Suppressor macrophage (primary cell): ENCODE data around the gene SVOPL.
"Not testable (repeated sequence)": the region's sequence is repeated elsewhere in the genome, so short reads cannot be mapped to it uniquely, and the experiment has no call there.

ENCODE experiments used
- DNase-seq, 4 experiments: peaks; one replicate each; pipeline ENCODE4 v3.0.0-alpha.2; 2020 to 2022
- total RNA-seq, 17 experiments: gene quantifications; one replicate each; lab custom pipeline; 2026; ENCODE audit warnings: mixed read lengths in 6 of 17, inconsistent platforms in 3 of 17; lab: John Stamatoyannopoulos, UW

SVOPL gene, protein sequence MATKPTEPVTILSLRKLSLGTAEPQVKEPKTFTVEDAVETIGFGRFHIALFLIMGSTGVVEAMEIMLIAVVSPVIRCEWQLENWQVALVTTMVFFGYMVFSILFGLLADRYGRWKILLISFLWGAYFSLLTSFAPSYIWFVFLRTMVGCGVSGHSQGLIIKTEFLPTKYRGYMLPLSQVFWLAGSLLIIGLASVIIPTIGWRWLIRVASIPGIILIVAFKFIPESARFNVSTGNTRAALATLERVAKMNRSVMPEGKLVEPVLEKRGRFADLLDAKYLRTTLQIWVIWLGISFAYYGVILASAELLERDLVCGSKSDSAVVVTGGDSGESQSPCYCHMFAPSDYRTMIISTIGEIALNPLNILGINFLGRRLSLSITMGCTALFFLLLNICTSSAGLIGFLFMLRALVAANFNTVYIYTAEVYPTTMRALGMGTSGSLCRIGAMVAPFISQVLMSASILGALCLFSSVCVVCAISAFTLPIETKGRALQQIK
- 0 to 2.9 (median 0) reads per million in 17 experiments for total RNA-seq

GRCh38 chr7:138700857-138701536 lies at the start of gene SVOPL:
Gene SVOPL (minus strand): TSS chr7:138701362. CDS start chr7:138679045, 22,317 bp downstream.
- no peak for DNase-seq

DNA sequence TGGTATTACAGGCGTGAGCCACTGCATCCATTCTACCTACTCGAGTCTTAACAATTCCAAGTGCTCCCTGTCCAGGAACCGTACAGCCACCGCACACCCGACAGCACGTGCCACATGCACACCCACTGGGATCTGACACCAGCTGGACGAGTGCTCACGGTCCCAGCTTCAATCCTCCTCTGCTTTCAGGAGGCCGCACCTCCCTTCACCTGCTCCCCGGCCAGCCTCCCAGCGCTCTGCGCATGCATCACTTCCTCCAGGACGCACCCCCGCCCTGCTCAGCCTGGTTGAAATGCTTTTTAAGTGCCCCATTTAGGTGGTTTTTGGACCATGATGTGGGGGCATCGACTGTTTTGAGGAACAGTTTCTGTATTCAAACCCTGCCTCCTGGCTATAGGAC lies 49.3 kb upstream of the SVOPL start:
- no peak for DNase-seq

- DNase-seq: no peak
Measured at GRCh38 chr7:138749960-138750359, 48.8 kb upstream of the SVOPL start.

DNA sequence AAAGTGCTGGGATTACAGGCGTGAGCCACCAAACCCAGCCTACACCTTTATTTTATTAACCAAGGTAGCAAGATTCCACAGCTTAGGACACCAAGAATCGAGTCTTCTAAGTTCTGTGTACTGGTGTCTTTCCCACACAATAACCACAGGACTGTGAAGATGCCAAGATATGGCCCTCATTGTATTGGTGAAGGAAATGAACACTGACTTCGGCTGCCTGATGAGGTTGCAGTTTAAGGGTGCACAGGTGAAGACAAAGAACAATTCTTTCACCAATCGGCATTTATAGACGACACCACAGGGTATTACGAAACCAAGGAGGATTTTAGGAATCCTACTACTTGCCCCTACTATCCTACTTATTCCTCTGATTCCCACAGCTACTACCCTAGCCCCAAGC lies 47.5 kb upstream of the SVOPL start:
- no peak for DNase-seq

GRCh38 chr7:138746073-138746472 lies 44.9 kb upstream of the SVOPL start:
- no peak for DNase-seq

DNA sequence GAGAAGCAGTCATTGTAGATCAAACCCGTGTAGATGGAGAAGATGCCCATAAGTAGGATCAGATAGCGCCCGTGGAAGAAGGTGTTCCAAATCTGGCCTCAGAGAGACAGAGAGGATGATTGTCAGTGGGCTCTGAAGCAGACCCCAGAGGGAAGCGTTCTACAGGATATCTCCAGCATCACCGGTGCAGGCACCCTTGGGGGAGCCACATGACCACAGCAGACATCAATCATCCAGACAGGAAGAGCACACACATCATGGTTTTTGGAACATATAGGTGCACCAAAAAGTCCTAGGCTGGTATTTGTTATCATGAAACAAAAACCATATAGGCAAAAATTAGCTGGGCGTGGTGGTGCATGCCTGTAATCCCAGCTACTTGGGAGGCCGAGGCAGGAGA lies 44.0 kb upstream of the SVOPL start:
- DNase-seq: no peak

DNA sequence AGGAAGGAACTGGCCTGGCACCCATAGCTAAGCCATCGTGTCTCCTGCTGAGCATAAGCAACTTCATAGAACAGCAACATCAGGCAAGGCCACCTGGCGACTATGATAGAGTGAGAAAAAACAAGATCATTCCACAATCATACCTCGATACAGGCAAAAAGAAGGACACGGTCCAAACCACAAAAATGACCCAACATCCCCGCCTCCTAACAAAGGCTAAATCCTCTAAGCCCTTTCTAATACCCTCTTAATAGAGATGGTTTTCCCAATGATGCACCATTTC lies 40.2 kb upstream of the SVOPL start:
- DNase-seq: no peak

DNA sequence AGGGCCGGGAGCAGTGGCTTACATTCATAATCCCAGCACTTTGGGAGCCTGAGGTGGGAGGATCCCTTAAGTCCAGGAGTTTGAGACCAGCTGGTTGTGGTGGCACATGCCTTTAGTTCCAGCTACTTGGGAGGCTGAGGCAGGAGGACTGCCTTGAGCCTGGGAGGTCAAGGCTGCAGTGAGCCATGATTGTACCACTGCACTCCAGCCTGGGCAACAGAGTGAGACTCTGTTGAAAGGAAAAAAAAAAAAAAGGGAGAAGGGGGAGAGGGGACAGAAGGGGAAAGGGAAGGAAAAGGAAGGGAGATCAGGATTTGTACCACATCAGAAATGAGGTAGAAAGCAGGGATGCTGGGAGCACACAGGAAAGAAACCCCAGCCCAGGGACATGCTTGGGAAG lies 38.7 kb upstream of the SVOPL start:
- no peak for DNase-seq

- peak; percentile 83 to 93 (median 90) for DNase-seq
Measured at GRCh38 chr7:138738551-138739335, 37.6 kb upstream of the SVOPL start.

GRCh38 chr7:138738114-138738513 lies 37.0 kb upstream of the SVOPL start:
- DNase-seq: peak in 3 of 4 experiments; percentile 16 to 40 (median 21)

- no peak for DNase-seq
Measured at GRCh38 chr7:138735399-138735798, 34.2 kb upstream of the SVOPL start.

GRCh38 chr7:138731733-138732132 lies 30.6 kb upstream of the SVOPL start:
- not testable (repeated sequence) for DNase-seq

DNA sequence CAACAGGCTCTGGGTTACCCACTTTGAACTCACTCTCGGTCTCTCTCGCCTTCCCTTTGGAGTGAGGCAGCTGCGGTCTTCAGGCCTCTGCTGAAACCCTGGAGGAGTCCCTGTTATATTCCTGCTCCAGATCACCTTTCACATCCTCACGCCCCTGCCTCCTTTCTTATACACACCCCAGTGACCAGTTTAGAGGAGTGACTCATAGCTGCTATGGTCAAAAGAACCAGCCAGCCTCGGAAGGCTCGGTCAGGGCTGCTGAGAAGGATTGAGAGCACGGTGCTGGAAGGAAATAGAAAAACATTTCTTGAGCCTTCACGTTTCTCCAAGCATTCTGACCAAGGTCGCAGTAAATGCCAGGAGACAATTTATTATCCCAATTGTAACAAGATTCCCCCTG lies 28.3 kb upstream of the SVOPL start:
- no peak for DNase-seq

DNA sequence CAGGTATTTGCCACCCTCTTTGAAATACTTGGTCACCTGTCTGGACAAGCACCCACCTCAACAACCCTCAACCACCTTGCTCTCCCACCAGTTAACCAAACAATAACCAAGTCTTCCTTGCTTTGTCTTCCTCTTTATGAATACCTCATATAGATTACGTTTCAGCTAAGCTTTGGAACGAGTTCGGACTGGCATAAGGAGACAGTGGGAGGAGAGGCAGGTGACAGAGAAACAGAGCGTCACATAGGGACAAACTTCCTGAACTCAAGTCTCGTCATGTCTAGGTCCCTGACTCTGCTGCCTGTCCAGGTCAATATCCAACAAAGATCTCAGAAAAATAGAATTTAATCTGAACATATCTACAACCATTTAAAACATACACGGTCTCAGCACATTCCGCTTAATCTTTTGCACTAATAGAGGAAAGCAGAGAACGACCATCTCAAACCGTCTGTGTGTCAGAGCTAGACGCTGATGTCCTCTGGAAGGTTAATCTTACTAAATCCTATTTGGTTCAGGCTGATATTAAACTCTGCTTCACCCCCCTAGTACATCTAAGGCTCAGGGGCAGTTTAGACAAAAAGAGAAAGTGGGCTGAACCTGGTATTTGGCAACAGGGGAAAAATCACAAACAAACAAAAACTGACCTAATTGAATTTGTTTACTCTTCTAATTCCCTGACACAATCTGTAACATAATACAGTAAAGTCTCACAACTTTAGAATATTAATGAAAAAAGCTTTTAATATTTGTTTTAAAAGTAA lies 26.4 kb upstream of the SVOPL start:
- DNase-seq: no peak

- DNase-seq: peak in 1 of 4 experiments; percentile 13
Measured at GRCh38 chr7:138726288-138726687, 25.1 kb upstream of the SVOPL start.

GRCh38 chr7:138720286-138720685 lies 19.1 kb upstream of the SVOPL start:
- no peak for DNase-seq

GRCh38 chr7:138716889-138717288 lies 15.7 kb upstream of the SVOPL start:
- no peak for DNase-seq

- DNase-seq: no peak
Measured at GRCh38 chr7:138713191-138713590, 12.0 kb upstream of the SVOPL start.

DNA sequence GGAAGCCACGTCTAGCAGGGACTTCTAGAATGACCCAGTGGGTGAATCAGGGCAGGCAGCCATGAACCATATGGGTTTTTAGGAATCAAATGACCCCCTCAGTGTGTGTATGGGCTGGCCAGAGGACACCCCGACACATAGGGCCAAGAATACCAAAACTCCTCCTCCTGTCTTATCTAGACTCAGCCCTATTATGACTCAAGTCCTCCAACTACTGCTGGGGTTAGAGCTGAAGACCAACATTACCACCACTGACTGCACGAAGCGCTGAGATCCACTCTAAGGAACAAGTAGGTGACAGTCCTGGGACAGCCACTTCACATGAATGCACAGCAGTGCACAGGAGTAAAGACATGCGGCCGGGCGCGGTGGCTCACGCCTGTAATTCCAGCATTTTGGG lies 11.5 kb upstream of the SVOPL start:
- no peak for DNase-seq

- no peak for DNase-seq
Measured at GRCh38 chr7:138710536-138711385, 9.6 kb upstream of the SVOPL start.

DNA sequence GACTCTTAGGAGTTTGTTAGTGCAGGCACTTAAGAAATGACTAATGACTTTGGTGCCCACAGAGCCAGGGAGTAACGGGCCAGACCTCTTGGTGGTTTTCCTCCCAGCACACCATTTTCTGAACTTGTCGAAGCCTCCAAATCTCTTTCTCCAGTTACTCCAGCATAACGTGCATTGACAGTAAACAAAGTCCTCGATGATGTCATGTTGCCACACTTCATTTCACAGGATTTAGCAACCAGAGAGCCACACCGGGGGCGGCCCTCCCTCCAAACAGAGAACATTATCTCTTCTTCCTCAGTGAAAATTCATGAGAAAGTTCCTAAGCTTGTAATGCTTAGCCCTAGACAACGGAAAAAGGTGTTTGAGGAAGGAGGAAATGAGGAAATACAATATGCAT lies 4.0 kb upstream of the SVOPL start:
- peak; percentile 46 to 79 (median 69) for DNase-seq

DNA sequence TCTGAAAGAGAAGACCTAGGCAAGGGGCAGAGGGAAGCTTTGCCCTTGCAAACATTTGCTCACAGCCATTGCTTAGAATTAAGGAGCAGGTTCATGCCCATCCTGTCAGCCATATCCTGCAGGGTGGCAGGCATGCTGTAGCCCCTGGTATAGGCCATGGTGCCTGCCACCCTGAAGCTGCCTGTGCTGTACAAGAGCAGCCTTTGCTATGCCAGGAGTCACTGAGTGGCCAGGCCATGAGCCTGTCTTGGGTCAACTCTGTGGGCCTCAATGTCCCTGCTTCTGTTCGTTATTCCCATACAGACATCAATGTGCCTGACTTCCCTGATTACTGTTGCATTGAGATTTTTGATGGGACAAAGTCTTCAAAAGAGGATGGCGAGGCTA lies 368 bp upstream of the SVOPL start:
- DNase-seq: no peak
